Endometrial microvascular endothelial cells (primary cell): ENCODE measurements around the gene FAF1. TPM values are rescaled to one million over a fixed set of nuclear protein-coding genes. Genes with fewer than 3 reads are reported as not detected.

Source experiments
- total RNA-seq: library from RNA; depleted of rRNA; stranded (reverse); fragments of >200 nt; gene quantifications from one replicate; pipeline ENCODE4 v1.2.3, GENCODE V29; 2015; ENCODE audit errors: inconsistent ontology term

Gene FAF1
- total RNA-seq, 1 donor from 2014 or later: 72.0 TPM

Other genes starting within 250 kb of the FAF1 start
- 17.1 TPM for gene CDKN2C, start 10.0 kb upstream of the FAF1 start, total RNA-seq
- not detected for gene C1orf185, start 142.0 kb upstream of the FAF1 start, total RNA-seq